HEK293T (cell line): ENCODE measurements around the gene BDH1.

Experiments used
- CTCF ChIA-PET: fragments of 350-600 bp; formaldehyde crosslinking; extraction: SDS; loops from one replicate; lab custom pipeline; 2021; ENCODE audit warnings: antibody characterized with exemption, inconsistent platforms; lab: Yijun Ruan, JAX
- POLR2A ChIA-PET: fragments of 350-600 bp; formaldehyde crosslinking; extraction: SDS; loops from one replicate; lab custom pipeline; 2020; ENCODE audit warnings: antibody characterized with exemption, inconsistent platforms; lab: Yijun Ruan, JAX
- DNase-seq: peaks from one replicate; pipeline ENCODE4 v3.0.0; 2012; ENCODE audit warnings: mixed read lengths; ENCODE audit errors: extremely low spot score
- ARNT ChIP-seq: fragments of 450-650 bp; IDR thresholded peaks from 2 replicates; pipeline ENCODE4 v1.6.1; 2017; ENCODE audit warnings: mild to moderate bottlenecking
- BHLHE40 ChIP-seq: fragments of 450-650 bp; IDR thresholded peaks from 2 replicates; pipeline ENCODE4 v1.6.1; 2016; ENCODE audit warnings: mild to moderate bottlenecking, moderate library complexity, borderline replicate concordance
- CTBP1 ChIP-seq: fragments of 450-650 bp; IDR thresholded peaks from 2 replicates; pipeline ENCODE4 v1.6.1; 2016; ENCODE audit warnings: borderline replicate concordance
- ELF4 ChIP-seq: fragments of 450-650 bp; IDR thresholded peaks from 2 replicates; pipeline ENCODE4 v1.6.1; 2017; ENCODE audit warnings: antibody characterized with exemption
- FOXA1 ChIP-seq: fragments of 450-650 bp; IDR thresholded peaks from 2 replicates; pipeline ENCODE4 v1.6.1; 2016; ENCODE audit warnings: mild to moderate bottlenecking
- FOXK2 ChIP-seq: fragments of 450-650 bp; IDR thresholded peaks from 2 replicates; pipeline ENCODE4 v1.6.1; 2016; ENCODE audit warnings: mild to moderate bottlenecking
- FOXM1 ChIP-seq: fragments of 450-650 bp; IDR thresholded peaks from 2 replicates; pipeline ENCODE4 v1.6.1; 2017; ENCODE audit warnings: mild to moderate bottlenecking, borderline replicate concordance
- HDGF ChIP-seq: fragments of 450-650 bp; IDR thresholded peaks from 2 replicates; pipeline ENCODE4 v1.6.1; 2017; ENCODE audit warnings: antibody characterized with exemption, borderline replicate concordance
- L3MBTL2 ChIP-seq: fragments of 450-650 bp; conservative IDR thresholded peaks from 2 replicates; pipeline ENCODE4 v1.6.1; 2016; ENCODE audit warnings: mild to moderate bottlenecking
- LEF1 ChIP-seq: fragments of 450-650 bp; IDR thresholded peaks from 2 replicates; pipeline ENCODE4 v1.6.1; 2017; ENCODE audit warnings: mild to moderate bottlenecking, borderline replicate concordance
- NFRKB ChIP-seq: fragments of 450-650 bp; IDR thresholded peaks from 2 replicates; pipeline ENCODE4 v1.6.1; 2016; ENCODE audit warnings: mild to moderate bottlenecking, moderate library complexity
- PKNOX1 ChIP-seq: fragments of 450-650 bp; IDR thresholded peaks from 2 replicates; pipeline ENCODE4 v1.6.1; 2016
- SP1 ChIP-seq: fragments of 450-650 bp; IDR thresholded peaks from 2 replicates; pipeline ENCODE4 v1.6.1; 2017
- SUZ12 ChIP-seq: fragments of 450-650 bp; IDR thresholded peaks from 2 replicates; pipeline ENCODE4 v1.6.1; 2016; ENCODE audit warnings: mild to moderate bottlenecking
- TARDBP ChIP-seq: fragments of 450-650 bp; IDR thresholded peaks from 2 replicates; pipeline ENCODE4 v1.6.1; 2016
- ZNF384 ChIP-seq: fragments of 450-650 bp; IDR thresholded peaks from 2 replicates; pipeline ENCODE4 v1.6.1; 2016

The BDH1 gene

GRCh38 chr3:197541756-197542539, 13.8 kb downstream of the BDH1 start:
- POLR2A ChIA-PET = no interaction called here
- no peak for DNase-seq
- TF ChIP-seq SUZ12 (no peak), SP1 (no peak), BHLHE40 (no peak), ZNF384 (no peak), ARNT (no peak)
- CTCF ChIA-PET = no interaction called here

DNA sequence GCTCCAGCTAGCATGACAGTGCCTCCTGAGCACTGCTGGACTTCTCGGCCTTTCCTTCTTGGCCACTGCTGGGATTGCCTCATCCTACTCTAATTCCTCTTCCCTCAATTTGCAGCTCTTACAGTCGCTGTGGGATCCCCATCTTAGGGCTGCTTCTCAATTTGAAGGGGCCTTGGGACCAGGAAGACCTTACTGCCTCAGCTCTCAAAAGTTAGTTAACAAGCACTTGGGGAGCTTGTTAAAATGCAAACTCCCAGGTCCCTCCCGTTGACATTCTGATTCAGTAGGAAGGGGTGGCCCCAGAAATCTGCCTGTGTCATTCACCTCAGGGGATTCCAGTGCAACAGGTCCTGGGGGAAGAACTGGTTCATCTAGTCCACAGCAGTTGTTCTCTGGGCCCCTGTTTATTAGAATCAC, 14.8 kb downstream of the BDH1 start:
- no peak for DNase-seq
- CTCF ChIA-PET = interaction anchor here (0.6 kb wide), 1 partner anchor 21 kb away, joined by 3 read pairs; no protein-coding TSS in a partner anchor
- POLR2A ChIA-PET = no interaction called here
- TF ChIP-seq ELF4 (no peak), LEF1 (no peak), HDGF (no peak), SUZ12 (no peak)

GRCh38 chr3:197539651-197540051, 16.1 kb downstream of the BDH1 start:
- POLR2A ChIA-PET = no interaction called here
- no peak for TF ChIP-seq TARDBP
- TF ChIP-seq FOXA1 = no peak
- TF ChIP-seq BHLHE40 = no peak
- TF ChIP-seq SUZ12 = no peak
- no peak for TF ChIP-seq ELF4
- TF ChIP-seq FOXM1 = no peak
- no peak for TF ChIP-seq ZNF384
- no peak for TF ChIP-seq SP1
- no peak for TF ChIP-seq ARNT
- TF ChIP-seq HDGF = no peak
- no peak for TF ChIP-seq NFRKB
- no peak for TF ChIP-seq FOXK2
- no peak for TF ChIP-seq LEF1
- no peak for TF ChIP-seq CTBP1
- DNase-seq = no peak

DNA sequence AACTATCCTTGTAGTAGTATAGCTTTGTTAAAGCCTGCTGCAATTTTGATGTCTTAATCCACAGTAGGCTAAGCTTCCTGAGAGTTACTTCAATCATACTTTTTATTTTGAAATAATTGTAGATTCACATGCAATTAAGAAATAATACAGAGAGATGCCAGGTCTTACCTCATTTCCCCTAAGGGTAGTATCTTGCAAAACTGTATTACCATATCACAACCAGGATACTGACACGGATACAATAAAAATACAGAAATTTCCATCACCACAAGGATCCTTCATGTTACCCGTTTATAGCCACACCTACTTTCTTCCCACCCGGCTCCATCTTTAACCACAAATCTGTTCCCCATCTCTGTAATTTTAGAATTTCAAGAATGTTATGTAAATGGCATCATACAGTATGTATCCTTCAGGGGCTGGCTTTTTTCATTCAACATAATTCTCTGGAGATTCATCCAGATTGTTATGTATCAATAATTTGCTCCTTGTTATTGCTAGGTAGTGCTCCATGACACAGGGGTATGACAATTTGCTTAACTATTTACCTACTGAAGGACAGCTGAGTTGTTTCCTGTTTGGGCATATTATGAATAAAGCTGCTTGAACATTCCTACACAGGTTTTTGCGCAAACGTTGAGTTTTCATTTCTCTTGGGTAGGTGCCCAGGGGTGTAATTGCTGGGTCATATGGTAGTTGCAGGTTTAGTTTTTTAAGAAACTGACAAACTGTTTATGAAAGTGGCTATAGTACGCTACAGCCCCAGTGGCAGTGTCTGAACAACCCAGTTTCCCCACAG, 21.6 kb downstream of the BDH1 start:
- POLR2A ChIA-PET = no interaction called here

More at GRCh38 chr3:197539651-197540051, 16.1 kb downstream of the BDH1 start:
- CTCF ChIA-PET = no interaction called here

DNA sequence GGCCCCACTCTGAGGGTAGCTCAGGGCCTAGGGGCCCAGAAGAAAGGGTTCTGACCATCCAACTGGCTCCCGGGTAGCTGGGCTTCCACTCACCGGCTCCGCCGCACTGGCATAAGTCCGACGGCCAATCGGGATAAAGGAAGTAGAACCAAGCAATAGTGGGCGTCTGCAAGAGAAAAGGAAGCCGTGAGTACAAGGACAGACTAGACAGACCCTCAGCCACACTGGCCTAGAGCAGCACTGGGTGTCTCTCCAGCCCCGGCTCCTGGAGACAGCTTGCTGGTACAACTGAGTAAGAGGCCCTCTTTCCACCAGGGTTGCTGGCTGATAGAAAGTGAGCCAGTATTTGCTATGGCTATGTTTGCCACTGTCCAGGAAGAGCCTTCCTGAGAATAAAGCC, 22.4 kb downstream of the BDH1 start:
- TF ChIP-seq BHLHE40 (no peak), NFRKB (no peak), FOXM1 (no peak)
- CTCF ChIA-PET = no interaction called here
- DNase-seq = no peak
- POLR2A ChIA-PET = no interaction called here

More for the DNA sequence above, 21.6 kb downstream of the BDH1 start:
- DNase-seq = no peak
- no peak for TF ChIP-seq FOXK2
- CTCF ChIA-PET = no interaction called here

- ChIA-PET CTCF (no interaction called here), POLR2A (no interaction called here)
- no peak for TF ChIP-seq CTBP1
- TF ChIP-seq LEF1 = no peak
- TF ChIP-seq TARDBP = no peak
- no peak for TF ChIP-seq BHLHE40
- no peak for TF ChIP-seq FOXM1
- TF ChIP-seq SUZ12 = no peak
- TF ChIP-seq PKNOX1 = no peak
- no peak for TF ChIP-seq L3MBTL2
- no peak for TF ChIP-seq FOXA1
- TF ChIP-seq ELF4 = no peak
- TF ChIP-seq ZNF384 = no peak
- no peak for DNase-seq
Measured at GRCh38 chr3:197532388-197532787, 23.4 kb downstream of the BDH1 start.

DNA sequence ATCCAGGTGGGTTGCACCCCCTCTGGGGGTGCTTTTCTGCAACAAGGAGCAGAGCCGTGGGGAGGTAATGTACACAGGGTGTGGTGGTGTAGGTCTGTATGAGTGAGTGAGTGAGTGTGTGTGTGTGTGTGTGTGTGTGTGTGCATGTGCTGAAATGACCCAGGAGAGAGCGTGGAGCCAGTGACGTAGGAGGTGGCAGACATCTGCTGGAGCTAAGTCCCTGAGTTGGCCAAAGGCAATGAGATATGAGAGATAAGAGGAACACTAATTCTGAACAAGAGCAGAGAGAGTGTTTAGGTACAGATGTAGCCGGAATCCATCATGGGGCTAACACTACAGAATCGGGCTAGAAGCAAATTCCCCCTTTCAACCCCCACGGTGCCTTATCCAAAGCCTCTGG, 27.6 kb downstream of the BDH1 start:
- ChIA-PET CTCF (no interaction called here), POLR2A (no interaction called here)
- no peak for DNase-seq
- TF ChIP-seq FOXA1 (no peak), BHLHE40 (no peak), L3MBTL2 (no peak), TARDBP (no peak)

DNA sequence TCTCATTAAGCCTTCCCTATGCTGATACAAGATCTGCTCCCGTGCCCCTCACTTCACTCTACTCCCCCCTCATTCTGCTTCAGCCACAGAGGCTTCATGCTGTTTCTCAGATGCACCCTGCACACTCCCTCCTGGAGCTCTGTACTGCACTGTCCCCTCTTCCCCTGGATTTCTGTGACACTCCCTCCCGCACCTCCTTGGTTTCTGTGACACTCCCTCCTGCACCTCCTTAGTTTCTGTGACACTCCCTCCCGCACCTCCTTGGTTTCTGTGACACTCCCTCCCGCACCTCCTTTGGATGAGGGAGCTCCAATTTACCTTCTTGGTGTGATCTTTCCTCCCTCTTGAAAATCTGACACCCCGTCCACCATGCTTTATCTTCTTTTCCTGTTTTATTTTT, 28.2 kb downstream of the BDH1 start:
- no peak for DNase-seq
- TF ChIP-seq NFRKB (no peak), CTBP1 (no peak), ELF4 (no peak), ZNF384 (no peak), SUZ12 (no peak), HDGF (no peak), TARDBP (no peak), PKNOX1 (no peak), L3MBTL2 (no peak), SP1 (no peak), FOXM1 (no peak), FOXK2 (no peak), FOXA1 (no peak), BHLHE40 (no peak), LEF1 (no peak), ARNT (no peak)
- CTCF ChIA-PET = no interaction called here
- POLR2A ChIA-PET = no interaction called here
